Measurements from ENCODE around the gene GARIN5A. TPM values are rescaled to one million over a fixed set of nuclear protein-coding genes. Genes with fewer than 3 reads are reported as not detected.
A peak's percentile ranks its signal among the peaks of the same experiment; 100 is the strongest.

Gene GARIN5A
- total RNA-seq, 1 donor from 2014 or later: 2.0 TPM

DNA sequence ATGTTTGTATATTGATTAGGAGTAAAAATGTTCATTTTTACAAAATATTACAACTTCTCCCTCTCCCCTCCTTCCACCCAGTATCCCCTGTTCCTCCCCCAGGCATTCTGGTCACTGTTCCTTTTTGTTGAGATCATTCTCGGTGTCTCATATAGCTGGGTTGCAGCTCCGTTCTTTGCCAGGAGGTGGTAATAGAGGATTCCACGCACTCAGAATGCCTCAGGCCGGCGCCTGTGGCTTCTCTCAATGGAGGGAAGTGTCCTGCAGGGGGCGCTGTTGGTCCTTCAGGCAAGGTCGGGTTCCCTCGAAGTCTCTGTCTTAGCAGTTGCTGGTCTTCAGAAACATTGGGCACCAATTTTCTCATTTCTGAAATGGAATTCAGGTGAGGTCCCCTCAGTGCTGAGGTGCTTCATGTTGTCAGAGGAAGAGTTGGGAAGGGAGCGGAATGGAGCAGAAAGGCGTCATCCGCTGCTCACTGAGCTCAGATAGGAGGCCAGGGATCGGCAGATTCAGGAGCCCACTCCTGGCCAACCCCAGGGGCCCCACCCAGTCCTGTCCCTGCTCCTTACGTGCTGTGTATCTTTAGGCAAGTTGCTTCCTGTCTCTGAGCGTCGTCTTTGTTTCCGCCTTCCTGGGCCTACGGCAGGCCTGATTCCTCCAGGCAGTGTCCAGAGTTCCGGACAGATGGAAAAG lies 10.3 kb upstream of the GARIN5A start:
- TF ChIP-seq, protein P1, sequence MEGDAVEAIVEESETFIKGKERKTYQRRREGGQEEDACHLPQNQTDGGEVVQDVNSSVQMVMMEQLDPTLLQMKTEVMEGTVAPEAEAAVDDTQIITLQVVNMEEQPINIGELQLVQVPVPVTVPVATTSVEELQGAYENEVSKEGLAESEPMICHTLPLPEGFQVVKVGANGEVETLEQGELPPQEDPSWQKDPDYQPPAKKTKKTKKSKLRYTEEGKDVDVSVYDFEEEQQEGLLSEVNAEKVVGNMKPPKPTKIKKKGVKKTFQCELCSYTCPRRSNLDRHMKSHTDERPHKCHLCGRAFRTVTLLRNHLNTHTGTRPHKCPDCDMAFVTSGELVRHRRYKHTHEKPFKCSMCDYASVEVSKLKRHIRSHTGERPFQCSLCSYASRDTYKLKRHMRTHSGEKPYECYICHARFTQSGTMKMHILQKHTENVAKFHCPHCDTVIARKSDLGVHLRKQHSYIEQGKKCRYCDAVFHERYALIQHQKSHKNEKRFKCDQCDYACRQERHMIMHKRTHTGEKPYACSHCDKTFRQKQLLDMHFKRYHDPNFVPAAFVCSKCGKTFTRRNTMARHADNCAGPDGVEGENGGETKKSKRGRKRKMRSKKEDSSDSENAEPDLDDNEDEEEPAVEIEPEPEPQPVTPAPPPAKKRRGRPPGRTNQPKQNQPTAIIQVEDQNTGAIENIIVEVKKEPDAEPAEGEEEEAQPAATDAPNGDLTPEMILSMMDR (IDR thresholded peaks at IDR 0.05): peak; percentile 51
- H3K4me1 Mint-ChIP-seq (ENCODE audit: unreplicated experiment): peaks cover 5% of the 10 kb centered on the region
- H3K9me3 Mint-ChIP-seq (ENCODE audit: unreplicated experiment): no peaks in the 10 kb centered on the region
- no peak overlapping the region for H3K27ac Mint-ChIP-seq (ENCODE audit: unreplicated experiment)
- peaks cover 16% of the 10 kb centered on the region for H3K36me3 Mint-ChIP-seq (ENCODE audit: unreplicated experiment)
- DNase-seq (ENCODE audit: extremely low spot score, unreplicated experiment): peak; percentile 81
- H3K4me3 Mint-ChIP-seq (ENCODE audit: unreplicated experiment): no peak overlapping the region
- peaks cover 31% of the 10 kb centered on the region for H3K27me3 Mint-ChIP-seq (ENCODE audit: unreplicated experiment)

DNA sequence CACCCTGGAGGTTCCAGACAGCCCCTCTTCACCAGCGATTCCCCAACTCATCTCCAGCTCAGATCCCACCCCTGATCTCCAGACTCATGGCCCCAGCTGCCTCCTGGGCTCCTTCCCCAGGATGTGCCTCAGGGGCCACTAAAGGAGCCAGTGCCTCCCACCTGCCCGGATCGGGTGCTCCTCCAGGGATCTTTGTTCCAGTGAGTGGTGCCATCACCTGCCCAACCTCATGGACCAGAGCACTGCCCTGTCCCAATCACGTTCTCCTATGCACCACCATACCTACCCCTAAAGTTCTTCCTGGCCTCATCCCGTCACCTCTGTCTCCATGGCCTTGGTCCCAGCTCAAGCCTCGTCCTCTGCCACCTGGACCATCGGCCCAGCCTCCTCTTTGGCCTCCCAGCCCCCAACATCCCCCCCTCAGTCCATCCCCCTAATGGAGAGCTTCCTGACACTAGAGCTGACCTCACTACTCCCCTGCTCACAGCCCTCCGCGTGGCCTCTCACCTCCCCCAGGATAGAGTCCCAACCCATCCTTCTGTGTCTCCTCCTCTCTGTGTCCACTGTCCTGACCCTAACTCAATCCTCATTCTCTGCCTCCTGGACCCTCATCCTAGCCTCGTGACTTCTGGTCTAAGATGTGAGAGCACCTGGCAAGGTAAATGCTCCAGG lies 8.8 kb upstream of the GARIN5A start:
- no peak for DNase-seq (ENCODE audit: extremely low spot score, unreplicated experiment)
- TF ChIP-seq, protein P1 (IDR thresholded peaks at IDR 0.05): no peak
- peaks cover 18% of the 10 kb centered on the region for H3K36me3 Mint-ChIP-seq (ENCODE audit: unreplicated experiment)
- no peak overlapping the region for H3K4me3 Mint-ChIP-seq (ENCODE audit: unreplicated experiment)
- peaks cover 17% of the 10 kb centered on the region for H3K27me3 Mint-ChIP-seq (ENCODE audit: unreplicated experiment)
- no peak overlapping the region for H3K27ac Mint-ChIP-seq (ENCODE audit: unreplicated experiment)
- no peaks in the 10 kb centered on the region for H3K9me3 Mint-ChIP-seq (ENCODE audit: unreplicated experiment)
- no peaks in the 10 kb centered on the region for H3K4me1 Mint-ChIP-seq (ENCODE audit: unreplicated experiment)

DNA sequence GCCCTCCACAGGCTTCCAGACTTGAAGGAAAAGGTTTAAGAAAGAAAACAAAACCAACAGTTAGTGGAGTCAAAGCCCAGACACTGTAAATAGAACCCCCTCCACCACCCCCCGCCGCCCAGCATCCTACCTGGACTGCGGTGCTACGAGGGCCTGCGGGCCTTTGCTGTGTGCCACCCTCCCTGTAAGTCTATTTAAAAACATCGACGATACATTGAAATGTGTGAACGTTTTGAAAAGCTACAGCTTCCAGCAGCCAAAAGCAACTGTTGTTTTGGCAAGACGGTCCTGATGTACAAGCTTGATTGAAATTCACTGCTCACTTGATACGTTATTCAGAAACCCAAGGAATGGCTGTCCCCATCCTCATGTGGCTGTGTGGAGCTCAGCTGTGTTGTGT lies 6.3 kb upstream of the GARIN5A start:
- TF ChIP-seq, protein P1 (IDR thresholded peaks at IDR 0.05): no peak
- Mint-ChIP-seq H3K4me3 (ENCODE audit: unreplicated experiment) (no peak overlapping the region), H3K9me3 (ENCODE audit: unreplicated experiment) (no peaks in the 10 kb centered on the region), H3K4me1 (ENCODE audit: unreplicated experiment) (no peaks in the 10 kb centered on the region), H3K27me3 (ENCODE audit: unreplicated experiment) (peaks cover 4% of the 10 kb centered on the region), H3K27ac (ENCODE audit: unreplicated experiment) (no peak overlapping the region), H3K36me3 (ENCODE audit: unreplicated experiment) (peaks cover 21% of the 10 kb centered on the region)
- no peak for DNase-seq (ENCODE audit: extremely low spot score, unreplicated experiment)

DNA sequence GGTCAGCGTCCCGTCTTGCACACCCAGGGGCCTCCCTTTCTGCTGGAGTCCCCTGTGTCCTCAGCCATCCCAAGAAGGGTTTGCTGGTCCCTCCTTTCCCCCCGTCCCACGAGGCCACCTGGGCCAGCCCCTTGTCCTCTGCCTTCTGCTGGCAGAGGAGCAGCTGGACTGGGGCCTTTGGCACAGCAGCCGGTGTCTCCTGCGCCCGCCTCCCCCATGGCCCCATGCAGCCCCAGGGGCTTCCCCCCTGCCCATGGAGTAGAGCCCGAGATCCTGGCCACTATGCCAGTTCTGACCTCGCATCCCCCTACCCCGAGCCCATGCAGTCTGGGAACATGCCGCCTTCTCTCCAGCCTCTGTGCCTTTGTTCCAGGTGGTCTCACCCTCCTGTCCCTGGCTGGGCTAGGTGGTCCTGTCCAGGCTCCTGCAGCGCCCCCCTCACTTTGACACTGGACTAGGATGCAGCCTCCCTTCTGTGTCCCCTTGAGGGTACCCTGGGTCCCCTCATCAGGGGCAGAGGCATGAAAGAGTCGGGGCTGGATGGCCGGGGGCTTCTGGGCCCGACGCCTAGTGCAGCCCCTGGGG lies 5.7 kb upstream of the GARIN5A start:
- Mint-ChIP-seq H3K4me3 (ENCODE audit: unreplicated experiment) (no peak overlapping the region), H3K36me3 (ENCODE audit: unreplicated experiment) (peaks cover 24% of the 10 kb centered on the region), H3K4me1 (ENCODE audit: unreplicated experiment) (peaks cover 5% of the 10 kb centered on the region), H3K27ac (ENCODE audit: unreplicated experiment) (no peak overlapping the region), H3K27me3 (ENCODE audit: unreplicated experiment) (no peaks in the 10 kb centered on the region), H3K9me3 (ENCODE audit: unreplicated experiment) (no peaks in the 10 kb centered on the region)
- TF ChIP-seq, protein P1 (IDR thresholded peaks at IDR 0.05): no peak
- no peak for DNase-seq (ENCODE audit: extremely low spot score, unreplicated experiment)

All from osteocyte (in vitro differentiated cells).